Amygdala (tissue), 56 donors: ENCODE data around the gene PFDN4.
"Not testable (repeated sequence)": the region's sequence is repeated elsewhere in the genome, so short reads cannot be mapped to it uniquely, and the experiment has no call there.

ENCODE experiments used
- DNase-seq, 56 donors: peaks; one replicate each; lab custom pipeline; 2025; lab: John Stamatoyannopoulos, UW

Gene PFDN4

GRCh38 chr20:54262671-54263070 lies 54.8 kb downstream of the PFDN4 start:
- DNase-seq = no peak

- no peak for DNase-seq
Measured at GRCh38 chr20:54263116-54263690, 55.3 kb downstream of the PFDN4 start.

- not testable (repeated sequence) for DNase-seq
Measured at GRCh38 chr20:54265791-54266190, 57.9 kb downstream of the PFDN4 start.

- no peak for DNase-seq
Measured at GRCh38 chr20:54266844-54267243, 59.0 kb downstream of the PFDN4 start.

GRCh38 chr20:54267483-54268003 lies 59.7 kb downstream of the PFDN4 start:
- DNase-seq = peak in 3 of 56 donors; percentile 2 to 14 (median 7)

- DNase-seq = no peak
Measured at GRCh38 chr20:54268941-54269340, 61.1 kb downstream of the PFDN4 start.
